Spleen (tissue), 11 donors: ENCODE results near the gene SLC1A3. TPM values are rescaled to one million over a fixed set of nuclear protein-coding genes. Genes with fewer than 3 reads are reported as not detected.

Experiments used
- DNase-seq: peaks from one replicate; pipeline ENCODE4 v3.0.0-alpha.2; 2020
- H3K27ac ChIP-seq, 8 donors: fragments of 200-600 bp; sonication (generic) in 7 of 8; 1 replicate in 4 of 8; 2 replicates in 4 of 8; pipeline versions ENCODE4 v1.5.0 to v1.8.0; 2016 to 2021; ENCODE audit warnings: inconsistent platforms in 4 of 8, mild to moderate bottlenecking in 4 of 8, moderate library complexity in 1 of 8
- H3K27me3 ChIP-seq, 7 donors: fragments of 200-600 bp; sonication (generic) in 6 of 7; replicated peaks in 1 of 7; 1 replicate in 4 of 7; 2 replicates in 3 of 7; pipeline versions ENCODE4 v1.5.0 to v1.8.0; 2016 to 2021; ENCODE audit warnings: inconsistent platforms in 3 of 7, mild to moderate bottlenecking in 1 of 7
- H3K36me3 ChIP-seq, 6 donors: fragments of 200-600 bp; sonication (generic) in 5 of 6; 1 replicate in 4 of 6; 2 replicates in 2 of 6; pipeline versions ENCODE4 v1.5.0 to v1.8.0; 2016 to 2021; ENCODE audit warnings: inconsistent platforms in 2 of 6
- H3K4me1 ChIP-seq, 6 donors: fragments of 200-600 bp; sonication (generic) in 5 of 6; 1 replicate in 3 of 6; 2 replicates in 3 of 6; pipeline versions ENCODE4 v1.5.0 to v1.8.0; 2016 to 2021; ENCODE audit warnings: inconsistent platforms in 3 of 6
- H3K4me3 ChIP-seq, 8 donors: fragments of 200-600 bp; sonication (generic) in 7 of 8; 1 replicate in 4 of 8; 2 replicates in 4 of 8; pipeline versions ENCODE4 v1.5.0 to v1.8.0; 2016 to 2021; ENCODE audit warnings: inconsistent platforms in 4 of 8, mild to moderate bottlenecking in 4 of 8, moderate library complexity in 2 of 8
- H3K9me3 ChIP-seq, 8 donors: fragments of 200-600 bp; sonication (generic) in 7 of 8; 1 replicate in 4 of 8; 2 replicates in 4 of 8; pipeline versions ENCODE4 v1.5.0 to v1.8.0; 2016 to 2021; ENCODE audit warnings: inconsistent platforms in 4 of 8
- POLR2A ChIP-seq, 3 donors: fragments of 450-650 bp; IDR thresholded peaks; one replicate each; pipeline ENCODE4 v1.5.1; 2017; ENCODE audit warnings: antibody characterized with exemption in 3 of 3, mild to moderate bottlenecking in 1 of 3
- POLR2AphosphoS5 ChIP-seq, 3 donors: sonication (generic); formaldehyde crosslinking; IDR thresholded peaks; one replicate each; pipeline ENCODE4 v1.5.1; 2017; ENCODE audit warnings: antibody characterized with exemption in 3 of 3
- WGBS, 5 donors: extraction: QIAGEN DNeasy Blood & Tissue Kit in 3 of 5; methylation state at CpG; one replicate each; pipeline versions ENCODE4 v1.1.5 to v1.1.7; 2013 to 2018; 5-methylcytosine and 5-hydroxymethylcytosine counted together
- intact Hi-C: fragments of 100-400 bp; cut with DNase I; formaldehyde crosslinking; loops from one replicate; pipeline ENCODE4 v1.15.0; 2023; ENCODE audit warnings: low total_unique reads
- polyA plus RNA-seq, 3 donors: library from polyadenylated mRNA; stranded (reverse); fragments of 200-250 nt; gene quantifications; one replicate each; pipeline ENCODE4 v1.2.1, GENCODE V29; 2013
- total RNA-seq, 7 donors: library from RNA; depleted of rRNA in 3 of 7; stranded (reverse); fragments of >200 nt in 3 of 7; fragmentation: NEBNext Ultra II Directional in 4 of 7; extraction: Animal tissue kit (Norgen Biotek cat#: 25700) in 4 of 7; gene quantifications; one replicate each; pipeline versions ENCODE4 v1.1.0 to v1.2.1, GENCODE V29; 2016 to 2021
- TF ChIP-seq, protein P1 (sequence below), 11 experiments: fragments of 200-600 bp in 7 of 11; fragments of 450-650 bp in 4 of 11; sonication (generic) in 4 of 11; IDR thresholded peaks in 8 of 11; conservative IDR thresholded peaks in 3 of 11; 1 replicate in 7 of 11; 2 replicates in 4 of 11; pipeline versions ENCODE4 v1.4.0 to v1.8.0; 2016 to 2021; ENCODE audit warnings: antibody characterized with exemption in 11 of 11, inconsistent platforms in 4 of 11, mild to moderate bottlenecking in 1 of 11
- donor health status: healthy with polysubstance abuse.
- donor health status: DM: no; HTN: no; CAD: no; lungs with moderate emphysema.
- donor health status: DM: no; HTN: no; CAD: no.
- donor health status: Bipolar disorder and iron deficiency.
- donor health status: healthy.
- donor health status: DM: no; HTN: no; CAD: no.
- donor health status: DM: yes; HTN: yes; CAD: no.

Gene SLC1A3
- total and polyA plus RNA-seq, 10 donors, result 1.5 to 54.7 (median 25.2) TPM

- WGBS, 5 donors, result 32 to 46% (median 41%) methylated on average over 2 of the region's 2 CpGs
Observed at GRCh38 chr5:36723912-36724311, 117.5 kb downstream of the SLC1A3 start.

DNA sequence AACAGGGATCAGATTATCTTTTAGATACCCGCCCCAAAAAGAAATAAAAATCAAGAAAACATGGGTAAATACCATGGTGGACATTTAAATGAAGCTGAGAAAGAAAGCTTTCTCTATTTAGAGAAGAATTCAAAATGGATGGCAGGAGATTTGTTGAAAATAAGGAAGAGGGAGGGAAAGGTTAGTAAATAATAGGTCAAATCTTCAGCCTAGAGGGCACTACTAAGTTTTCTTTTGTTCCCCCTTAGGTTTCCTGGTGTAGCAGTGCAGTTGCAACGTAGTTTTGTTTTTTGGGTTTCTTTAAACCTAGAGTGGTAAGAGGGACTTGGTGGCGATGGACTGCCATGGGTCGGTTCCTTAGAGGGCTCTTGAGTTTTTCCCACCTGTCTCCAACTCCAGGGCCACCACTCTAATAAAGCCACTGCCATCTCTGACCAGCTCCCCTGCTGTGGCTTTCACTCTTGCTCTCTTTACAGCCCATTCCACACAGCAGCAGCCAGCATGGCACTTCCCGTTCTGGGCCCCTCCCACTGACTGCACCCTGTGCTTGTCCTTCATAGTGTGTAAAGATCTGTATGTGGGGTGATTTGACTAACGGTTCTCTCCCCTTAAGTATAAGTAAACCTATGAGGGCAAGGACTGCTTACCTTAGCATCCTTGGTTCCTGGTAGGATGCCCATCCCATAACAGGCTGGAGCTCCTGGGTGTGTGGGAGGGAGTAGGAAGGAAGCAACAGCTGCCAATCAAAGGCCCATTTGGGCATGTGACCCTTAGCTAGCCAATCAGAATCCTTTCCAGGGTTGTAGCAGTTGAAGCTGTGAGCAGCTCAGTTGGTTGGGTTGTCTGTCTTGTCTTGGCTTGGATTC lies 118.3 kb downstream of the SLC1A3 start:
- H3K4me3 ChIP-seq, result peak overlapping the region in 5 of 8 donors; percentile 8 to 62 (median 29)
- H3K4me1 ChIP-seq, result peaks cover 12 to 68% (median 52%) of the 10 kb centered on the region in 6 donors
- H3K27me3 ChIP-seq, result no peaks in the 10 kb centered on the region
- DNase-seq, result peak; percentile 95
- no peaks in the 10 kb centered on the region for H3K36me3 ChIP-seq
- H3K27ac ChIP-seq, result peak overlapping the region; percentile 66 to 88 (median 84)
- TF ChIP-seq POLR2AphosphoS5 (IDR thresholded peaks at IDR 0.05) (peak in 2 of 3 donors; percentile 48 to 68), POLR2A (IDR thresholded peaks at IDR 0.05) (no peak)
- TF ChIP-seq, protein P1, sequence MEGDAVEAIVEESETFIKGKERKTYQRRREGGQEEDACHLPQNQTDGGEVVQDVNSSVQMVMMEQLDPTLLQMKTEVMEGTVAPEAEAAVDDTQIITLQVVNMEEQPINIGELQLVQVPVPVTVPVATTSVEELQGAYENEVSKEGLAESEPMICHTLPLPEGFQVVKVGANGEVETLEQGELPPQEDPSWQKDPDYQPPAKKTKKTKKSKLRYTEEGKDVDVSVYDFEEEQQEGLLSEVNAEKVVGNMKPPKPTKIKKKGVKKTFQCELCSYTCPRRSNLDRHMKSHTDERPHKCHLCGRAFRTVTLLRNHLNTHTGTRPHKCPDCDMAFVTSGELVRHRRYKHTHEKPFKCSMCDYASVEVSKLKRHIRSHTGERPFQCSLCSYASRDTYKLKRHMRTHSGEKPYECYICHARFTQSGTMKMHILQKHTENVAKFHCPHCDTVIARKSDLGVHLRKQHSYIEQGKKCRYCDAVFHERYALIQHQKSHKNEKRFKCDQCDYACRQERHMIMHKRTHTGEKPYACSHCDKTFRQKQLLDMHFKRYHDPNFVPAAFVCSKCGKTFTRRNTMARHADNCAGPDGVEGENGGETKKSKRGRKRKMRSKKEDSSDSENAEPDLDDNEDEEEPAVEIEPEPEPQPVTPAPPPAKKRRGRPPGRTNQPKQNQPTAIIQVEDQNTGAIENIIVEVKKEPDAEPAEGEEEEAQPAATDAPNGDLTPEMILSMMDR (IDR thresholded peaks at IDR 0.05 in 8 of 11, conservative IDR thresholded peaks at IDR 0.05 in 3 of 11), result no peak
- 35 to 45% (median 42%) methylated on average over 6 of the region's 6 CpGs for WGBS, 5 donors
- intact Hi-C loops, result loop anchor here (5.0 kb wide), 2 partner anchors 148 to 283 kb away; no protein-coding TSS in a partner anchor
- no peaks in the 10 kb centered on the region for H3K9me3 ChIP-seq

More at GRCh38 chr5:36723912-36724311, 117.5 kb downstream of the SLC1A3 start:
- DNase-seq, result peak; percentile 80
- TF ChIP-seq POLR2AphosphoS5 (IDR thresholded peaks at IDR 0.05) (peak in 1 of 3 donors; percentile 52), POLR2A (IDR thresholded peaks at IDR 0.05) (no peak)
- TF ChIP-seq, protein P1 (IDR thresholded peaks at IDR 0.05 in 8 of 11, conservative IDR thresholded peaks at IDR 0.05 in 3 of 11), result no peak
- no peaks in the 10 kb centered on the region for H3K36me3 ChIP-seq
- no peaks in the 10 kb centered on the region for H3K27me3 ChIP-seq
- H3K27ac ChIP-seq, result peak overlapping the region; percentile 66 to 88 (median 84)
- peaks cover 12 to 66% (median 49%) of the 10 kb centered on the region in 6 donors for H3K4me1 ChIP-seq
- H3K4me3 ChIP-seq, result peak overlapping the region in 3 of 8 donors; percentile 24 to 62 (median 29)
- intact Hi-C loops, result no loop called here
- no peaks in the 10 kb centered on the region for H3K9me3 ChIP-seq

- Histone ChIP-seq H3K36me3 (no peaks in the 10 kb centered on the region), H3K27me3 (no peaks in the 10 kb centered on the region), H3K4me1 (peaks cover 7 to 54% (median 43%) of the 10 kb centered on the region in 6 donors), H3K4me3 (no peak overlapping the region), H3K27ac (no peak overlapping the region), H3K9me3 (no peaks in the 10 kb centered on the region)
- 88 to 98% (median 93%) methylated on average over 1 of the region's 1 CpG for WGBS, 5 donors
- TF ChIP-seq, protein P1 (IDR thresholded peaks at IDR 0.05 in 8 of 11, conservative IDR thresholded peaks at IDR 0.05 in 3 of 11), result no peak
- TF ChIP-seq POLR2AphosphoS5 (IDR thresholded peaks at IDR 0.05), result no peak
- no peak for TF ChIP-seq POLR2A (IDR thresholded peaks at IDR 0.05)
- intact Hi-C loops, result loop anchor here (5.0 kb wide), 2 partner anchors 146 to 281 kb away; no protein-coding TSS in a partner anchor
- DNase-seq, result no peak
Observed at GRCh38 chr5:36726317-36726716, 119.9 kb downstream of the SLC1A3 start.

GRCh38 chr5:36726767-36727166 lies 120.4 kb downstream of the SLC1A3 start:
- H3K27ac ChIP-seq, result no peak overlapping the region
- H3K9me3 ChIP-seq, result no peaks in the 10 kb centered on the region
- H3K36me3 ChIP-seq, result no peaks in the 10 kb centered on the region
- no peak overlapping the region for H3K4me3 ChIP-seq
- TF ChIP-seq POLR2A (IDR thresholded peaks at IDR 0.05) (no peak), POLR2AphosphoS5 (IDR thresholded peaks at IDR 0.05) (no peak)
- TF ChIP-seq, protein P1 (IDR thresholded peaks at IDR 0.05 in 8 of 11, conservative IDR thresholded peaks at IDR 0.05 in 3 of 11), result no peak
- no peaks in the 10 kb centered on the region for H3K27me3 ChIP-seq
- H3K4me1 ChIP-seq, result peaks cover 3 to 50% (median 38%) of the 10 kb centered on the region in 6 donors
- DNase-seq, result no peak
- 78 to 93% (median 84%) methylated on average over 1 of the region's 1 CpG for WGBS, 5 donors
- intact Hi-C loops, result loop anchor here (5.0 kb wide), 2 partner anchors 146 to 281 kb away; no protein-coding TSS in a partner anchor
